SJCRH30 (cell line): ENCODE measurements around the gene KLK7. TPM values are rescaled to one million over a fixed set of nuclear protein-coding genes. Genes with fewer than 3 reads are reported as not detected.
"Not testable (repeated sequence)": the region's sequence is repeated elsewhere in the genome, so short reads cannot be mapped to it uniquely, and the experiment has no call there.

ENCODE experiments used
- DNase-seq, 2 experiments: peaks; one replicate each; pipeline ENCODE4 v3.0.0-alpha.2; 2015 to 2020
- H3K27ac ChIP-seq: fragments of 250-450 bp; sonication (Bioruptor Pico); 2 replicates; pipeline ENCODE4 v1.5.1; 2020; ENCODE audit warnings: mild to moderate bottlenecking, moderate library complexity
- H3K27me3 ChIP-seq: fragments of 250-450 bp; sonication (Bioruptor Pico); 2 replicates; pipeline ENCODE4 v1.5.1; 2020; ENCODE audit warnings: mild to moderate bottlenecking, moderate library complexity
- H3K36me3 ChIP-seq: fragments of 250-450 bp; sonication (Bioruptor Pico); 2 replicates; pipeline ENCODE4 v1.5.1; 2020; ENCODE audit warnings: mild to moderate bottlenecking, moderate library complexity
- H3K4me1 ChIP-seq: fragments of 250-450 bp; sonication (Bioruptor Pico); 2 replicates; pipeline ENCODE4 v1.5.1; 2020; ENCODE audit warnings: mild to moderate bottlenecking, moderate library complexity
- H3K4me3 ChIP-seq: fragments of 250-450 bp; sonication (Bioruptor Pico); 2 replicates; pipeline ENCODE4 v1.5.1; 2020; ENCODE audit warnings: mild to moderate bottlenecking, moderate library complexity
- H3K9me3 ChIP-seq: fragments of 250-450 bp; sonication (Bioruptor Pico); replicated peaks from 2 replicates; pipeline ENCODE4 v1.5.1; 2020; ENCODE audit warnings: mild to moderate bottlenecking, moderate library complexity
- total RNA-seq: library from RNA; depleted of rRNA; stranded (reverse); fragments of >200 nt; shearing (Covaris generic); gene quantifications from 2 replicates; pipeline ENCODE4 v1.2.3, GENCODE V29; 2014

KLK7 gene
- total RNA-seq, 1 experiment from 2014 or later: not detected

DNA sequence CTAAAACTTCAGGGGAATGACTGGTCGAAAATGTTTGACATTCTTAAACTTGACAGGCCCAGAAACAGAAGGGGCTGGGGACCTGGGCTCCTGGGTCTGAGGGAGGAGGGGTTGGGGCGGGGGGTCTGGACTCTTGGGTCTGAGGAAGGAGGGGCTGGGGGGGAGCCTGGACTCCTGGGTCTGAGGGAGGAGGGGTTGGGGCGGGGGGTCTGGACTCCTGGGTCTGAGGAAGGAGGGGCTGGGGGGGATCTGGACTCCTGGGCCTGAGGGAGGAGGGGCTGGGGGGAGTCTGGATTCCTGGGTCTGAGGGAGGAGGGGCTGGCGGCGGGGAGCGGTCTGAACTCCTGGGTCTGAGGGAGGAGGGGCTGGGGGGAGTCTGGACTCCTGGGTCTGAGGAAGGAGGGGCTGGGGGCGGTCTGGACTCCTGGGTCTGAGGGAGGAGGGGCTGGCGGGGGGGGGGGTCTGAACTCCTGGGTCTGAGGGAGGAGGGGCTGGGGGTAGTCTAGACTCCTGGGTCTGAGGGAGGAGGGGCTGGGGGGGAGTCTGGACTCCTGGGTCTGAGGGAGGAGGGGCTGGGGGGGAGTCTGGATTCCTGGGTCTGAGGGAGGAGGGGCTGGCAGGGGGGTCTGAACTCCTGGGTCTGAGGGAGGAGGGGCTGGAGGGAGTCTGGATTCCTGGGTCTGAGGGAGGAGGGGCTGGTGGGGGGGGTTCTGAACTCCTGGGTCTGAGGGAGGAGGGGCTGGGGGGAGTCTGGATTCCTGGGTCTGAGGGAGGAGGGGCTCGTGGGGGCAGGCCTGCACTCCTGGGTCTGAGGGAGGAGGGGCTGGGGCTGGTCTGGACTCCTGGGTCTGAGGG, 8.8 kb downstream of the KLK7 start:
- Histone ChIP-seq H3K9me3 (no peaks in the 10 kb centered on the region), H3K27ac (no peak overlapping the region), H3K4me1 (no peaks in the 10 kb centered on the region), H3K4me3 (no peak overlapping the region), H3K27me3 (no peaks in the 10 kb centered on the region; the same call in 1 of the 2 replicates), H3K36me3 (no peaks in the 10 kb centered on the region)
- no peak for DNase-seq

DNA sequence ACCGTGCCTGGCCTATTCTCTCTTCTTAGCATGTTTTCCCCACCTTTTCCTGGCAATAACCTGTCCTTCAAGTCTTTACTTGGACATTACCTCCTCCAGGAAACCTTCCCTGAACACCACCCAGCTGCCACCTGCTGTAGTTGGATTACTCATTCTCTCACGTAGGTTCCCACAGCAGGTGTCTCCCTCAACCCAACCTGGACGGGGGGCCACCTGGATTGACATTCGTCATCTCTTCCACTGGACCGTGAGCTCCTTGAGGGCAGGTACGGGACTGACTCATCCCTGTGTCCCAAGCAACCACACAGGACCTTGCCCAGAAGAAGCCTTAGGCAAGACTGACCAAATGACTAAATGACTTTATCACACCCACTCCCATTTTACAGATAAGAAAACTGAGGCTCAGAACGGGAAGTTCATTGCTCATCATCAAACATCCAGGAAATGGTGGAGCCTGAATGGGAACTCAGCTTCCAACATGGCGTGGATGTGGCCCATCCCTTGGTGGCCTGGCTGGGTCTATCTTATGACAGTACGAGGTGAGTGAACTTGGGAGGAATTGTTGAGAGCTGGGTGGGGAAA, 10.8 kb downstream of the KLK7 start:
- H3K9me3 ChIP-seq: no peaks in the 10 kb centered on the region

DNA sequence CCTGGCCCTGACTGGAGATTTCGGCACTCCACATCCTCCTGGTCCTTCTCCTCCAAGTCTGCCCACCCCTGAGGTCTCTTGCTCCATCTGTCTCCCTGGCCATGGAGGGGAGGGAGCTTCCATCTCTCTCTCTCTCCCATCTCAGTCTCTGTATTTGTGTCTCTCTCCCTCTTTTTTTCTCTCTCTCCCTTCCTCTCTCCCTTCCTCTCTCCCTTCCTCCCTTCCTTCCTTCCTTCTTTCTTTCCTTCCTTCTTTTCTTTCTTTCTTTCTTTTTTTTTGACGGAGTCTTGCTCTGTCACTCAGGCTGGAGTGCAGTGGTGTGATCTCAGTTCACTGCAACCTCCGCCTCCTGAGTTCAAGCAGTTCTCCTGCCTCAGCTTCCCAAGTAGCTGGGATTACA, 13.9 kb downstream of the KLK7 start:
- DNase-seq, H3K27ac ChIP-seq, H3K9me3 ChIP-seq, H3K27me3 ChIP-seq, H3K4me3 ChIP-seq, H3K4me1 ChIP-seq, H3K36me3 ChIP-seq: not testable (repeated sequence)

More for the DNA sequence above, 10.8 kb downstream of the KLK7 start:
- no peak overlapping the region for H3K27ac ChIP-seq
- H3K27me3 ChIP-seq: peaks cover 7% of the 10 kb centered on the region
- no peaks in the 10 kb centered on the region for H3K4me1 ChIP-seq
- no peaks in the 10 kb centered on the region for H3K36me3 ChIP-seq
- no peak for DNase-seq
- no peak overlapping the region for H3K4me3 ChIP-seq

DNA sequence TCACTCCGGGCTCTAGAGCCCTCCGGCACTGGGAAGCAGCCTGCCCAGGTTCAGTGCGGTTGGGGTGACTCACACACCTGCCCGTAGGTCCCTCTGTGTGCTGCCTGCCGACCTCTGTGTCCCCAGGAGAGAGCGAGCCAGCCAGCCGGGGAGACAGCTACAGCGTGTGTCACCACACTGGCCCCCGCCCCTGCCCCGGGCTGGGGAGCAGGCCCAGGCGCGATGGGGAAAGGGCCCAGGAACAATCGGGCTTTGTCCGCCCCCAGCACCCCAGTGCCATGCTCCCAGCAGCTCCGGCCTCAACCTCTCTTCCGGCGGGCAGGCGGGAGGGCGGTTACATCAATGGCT, 14.3 kb downstream of the KLK7 start, which contains the start of gene KLK6:
TSS of gene KLK6 (minus strand) at position 179 of the 348 bp plus-strand sequence. CDS start 1,487 bp downstream, outside the sequence.
- peaks cover 7% of the 10 kb centered on the region for H3K27me3 ChIP-seq
- no peak within 1 kb of the TSS for H3K27ac ChIP-seq
- no peaks in the 10 kb centered on the region for H3K36me3 ChIP-seq
- no peak within 1 kb of the TSS for H3K4me3 ChIP-seq
- no peaks in the 10 kb centered on the region for H3K9me3 ChIP-seq
- DNase-seq: no peak
- no peaks in the 10 kb centered on the region for H3K4me1 ChIP-seq

DNA sequence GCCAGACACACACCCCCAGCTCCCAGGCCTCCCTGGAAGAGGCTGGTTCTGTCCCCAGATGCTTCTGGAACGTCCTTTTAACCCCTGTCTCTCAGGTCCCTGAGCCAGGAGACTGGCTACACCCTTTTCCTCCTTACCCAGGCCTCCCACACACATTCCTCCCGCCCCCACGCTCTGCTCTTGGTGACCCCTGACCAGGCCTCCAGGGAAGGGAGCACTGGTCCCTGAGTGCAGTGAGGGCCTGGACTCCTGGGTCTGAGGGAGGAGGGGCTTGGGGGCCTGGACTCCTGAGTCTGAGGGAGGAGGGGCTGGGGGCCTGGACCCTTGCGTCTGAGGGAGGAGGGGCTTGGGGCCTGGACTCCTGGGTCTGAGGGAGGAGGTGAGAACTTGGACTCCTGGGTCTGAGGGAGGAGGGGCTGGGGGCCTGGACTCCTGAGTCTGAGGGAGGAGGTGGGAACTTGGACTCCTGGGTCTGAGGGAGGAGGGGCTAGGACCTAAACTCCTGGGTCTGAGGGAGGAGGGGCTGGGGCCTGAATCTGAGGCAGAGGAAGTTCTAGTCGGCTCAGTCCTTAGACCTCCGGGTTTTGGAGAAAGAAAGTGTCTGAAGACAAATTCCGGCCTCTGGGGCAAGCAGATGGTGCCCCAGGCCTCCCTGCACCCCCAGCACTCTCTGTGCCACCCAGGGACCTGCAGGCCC, 14.9 kb downstream of the KLK7 start:
- no peaks in the 10 kb centered on the region for H3K36me3 ChIP-seq

DNA sequence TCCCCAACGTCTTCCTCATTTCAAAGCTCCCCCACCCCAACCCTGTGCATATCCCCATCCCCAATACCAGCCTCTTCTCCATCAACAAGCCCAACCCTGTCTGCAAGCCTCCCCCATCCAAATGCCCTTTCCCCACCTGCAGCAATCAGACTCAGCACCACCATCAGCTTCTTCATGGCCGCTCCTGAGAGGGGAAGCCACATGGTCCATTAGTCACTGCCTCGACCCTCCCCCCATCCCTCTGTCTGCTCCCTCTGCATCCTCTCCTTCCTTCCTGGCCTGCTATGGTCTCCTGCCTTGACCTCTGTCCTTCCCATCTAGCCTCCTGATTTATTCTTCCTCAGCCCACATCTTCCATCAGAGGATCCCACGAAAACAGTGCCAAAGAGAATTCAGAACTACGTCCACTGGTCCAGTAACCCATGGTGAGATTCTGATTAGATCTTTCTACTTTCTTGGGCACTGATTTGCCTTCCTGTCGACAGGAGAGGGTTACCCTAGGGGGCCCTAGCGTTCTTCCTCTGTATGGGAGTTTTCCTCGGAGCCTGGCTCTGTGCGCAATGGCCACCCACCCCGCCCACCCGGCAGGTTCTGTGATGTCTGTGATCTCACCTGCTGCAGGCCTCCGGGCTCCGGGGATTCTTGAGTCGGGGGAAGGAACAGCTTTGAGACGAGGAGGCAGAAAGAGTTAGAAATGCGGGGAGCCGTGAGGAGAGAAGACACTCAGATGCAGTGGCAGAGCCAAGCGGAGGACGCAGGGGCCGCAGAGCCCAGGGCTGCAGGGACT, 15.6 kb downstream of the KLK7 start:
- no peak overlapping the region for H3K27ac ChIP-seq
- H3K4me1 ChIP-seq: no peaks in the 10 kb centered on the region
- no peaks in the 10 kb centered on the region for H3K9me3 ChIP-seq
- H3K36me3 ChIP-seq: no peaks in the 10 kb centered on the region
- H3K4me3 ChIP-seq: no peak overlapping the region
- H3K27me3 ChIP-seq: peaks cover 7% of the 10 kb centered on the region
- no peak for DNase-seq

More for the DNA sequence above, 14.9 kb downstream of the KLK7 start:
- no peak for DNase-seq
- Histone ChIP-seq H3K4me3 (no peak overlapping the region), H3K9me3 (no peaks in the 10 kb centered on the region), H3K4me1 (no peaks in the 10 kb centered on the region), H3K27me3 (peaks cover 7% of the 10 kb centered on the region), H3K27ac (no peak overlapping the region)

DNA sequence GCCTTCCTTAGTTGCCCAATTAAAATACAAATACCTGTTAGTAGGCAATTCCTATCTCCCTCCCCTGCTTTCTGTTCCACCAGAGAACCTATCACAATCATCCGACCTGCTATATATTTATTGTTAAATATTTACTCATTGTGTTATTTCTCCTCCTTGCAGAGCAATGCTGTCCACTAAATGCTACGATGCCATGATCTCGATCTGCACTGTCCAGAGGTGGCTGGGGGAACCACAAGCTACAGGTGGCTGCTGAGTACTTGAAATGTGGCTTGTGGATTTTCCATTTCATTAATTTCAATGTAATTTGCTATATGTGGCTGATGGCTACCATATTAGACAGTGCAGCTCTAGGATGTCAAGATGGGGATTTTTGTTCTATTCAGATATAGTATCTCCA, 19.5 kb downstream of the KLK7 start:
- H3K27ac ChIP-seq: no peak overlapping the region
- H3K9me3 ChIP-seq: no peaks in the 10 kb centered on the region
- H3K4me3 ChIP-seq: no peak overlapping the region
- H3K27me3 ChIP-seq: peaks cover 2% of the 10 kb centered on the region
- DNase-seq: no peak
- H3K4me1 ChIP-seq: no peaks in the 10 kb centered on the region
- H3K36me3 ChIP-seq: no peaks in the 10 kb centered on the region

DNA sequence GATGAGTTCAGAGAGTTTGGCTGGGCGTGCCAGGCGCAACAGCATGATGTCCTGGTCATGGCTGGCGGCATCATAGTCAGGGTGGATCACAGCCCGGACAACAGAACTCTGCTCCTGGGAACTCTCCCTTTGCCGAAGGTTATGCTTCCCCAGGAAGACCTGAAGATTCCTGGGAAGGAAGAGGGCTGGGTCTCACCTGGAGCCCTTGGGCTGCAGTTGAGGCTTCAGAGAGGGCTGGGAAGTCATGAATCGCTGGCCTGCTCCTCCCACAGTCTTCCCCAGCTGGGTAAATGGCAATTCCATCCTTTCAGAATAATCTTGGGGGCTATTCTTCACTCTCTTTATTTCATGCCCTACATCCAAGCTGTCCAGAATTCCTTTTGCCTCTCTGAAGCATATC, 20.3 kb downstream of the KLK7 start:
- no peaks in the 10 kb centered on the region for H3K9me3 ChIP-seq

DNA sequence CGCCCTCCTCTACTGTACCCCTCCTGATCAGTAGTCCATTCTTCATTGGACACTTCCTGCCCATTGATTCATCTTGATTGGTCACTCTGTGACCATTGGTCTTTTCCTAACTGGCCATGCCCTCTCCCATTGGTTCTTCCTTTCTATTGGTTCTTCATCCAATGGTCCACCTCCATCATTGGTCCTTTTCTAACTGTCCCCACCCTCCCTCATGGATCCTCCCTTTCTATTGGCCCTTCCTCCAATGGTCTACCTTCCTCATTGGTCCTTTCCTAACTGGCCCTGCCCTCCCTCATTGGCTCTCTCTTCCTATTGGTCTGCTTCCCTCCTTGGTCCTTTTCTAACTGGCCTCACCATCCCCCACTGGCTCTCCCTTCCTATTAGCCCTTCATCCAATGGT, 21.5 kb downstream of the KLK7 start:
- Histone ChIP-seq H3K4me3 (no peak overlapping the region), H3K27me3 (no peaks in the 10 kb centered on the region), H3K9me3 (no peaks in the 10 kb centered on the region), H3K27ac (no peak overlapping the region), H3K4me1 (no peaks in the 10 kb centered on the region), H3K36me3 (no peaks in the 10 kb centered on the region)
- DNase-seq: no peak

More for the DNA sequence above, 20.3 kb downstream of the KLK7 start:
- Histone ChIP-seq H3K27me3 (no peaks in the 10 kb centered on the region), H3K36me3 (no peaks in the 10 kb centered on the region), H3K4me1 (no peaks in the 10 kb centered on the region), H3K4me3 (no peak overlapping the region), H3K27ac (no peak overlapping the region)
- DNase-seq: no peak

DNA sequence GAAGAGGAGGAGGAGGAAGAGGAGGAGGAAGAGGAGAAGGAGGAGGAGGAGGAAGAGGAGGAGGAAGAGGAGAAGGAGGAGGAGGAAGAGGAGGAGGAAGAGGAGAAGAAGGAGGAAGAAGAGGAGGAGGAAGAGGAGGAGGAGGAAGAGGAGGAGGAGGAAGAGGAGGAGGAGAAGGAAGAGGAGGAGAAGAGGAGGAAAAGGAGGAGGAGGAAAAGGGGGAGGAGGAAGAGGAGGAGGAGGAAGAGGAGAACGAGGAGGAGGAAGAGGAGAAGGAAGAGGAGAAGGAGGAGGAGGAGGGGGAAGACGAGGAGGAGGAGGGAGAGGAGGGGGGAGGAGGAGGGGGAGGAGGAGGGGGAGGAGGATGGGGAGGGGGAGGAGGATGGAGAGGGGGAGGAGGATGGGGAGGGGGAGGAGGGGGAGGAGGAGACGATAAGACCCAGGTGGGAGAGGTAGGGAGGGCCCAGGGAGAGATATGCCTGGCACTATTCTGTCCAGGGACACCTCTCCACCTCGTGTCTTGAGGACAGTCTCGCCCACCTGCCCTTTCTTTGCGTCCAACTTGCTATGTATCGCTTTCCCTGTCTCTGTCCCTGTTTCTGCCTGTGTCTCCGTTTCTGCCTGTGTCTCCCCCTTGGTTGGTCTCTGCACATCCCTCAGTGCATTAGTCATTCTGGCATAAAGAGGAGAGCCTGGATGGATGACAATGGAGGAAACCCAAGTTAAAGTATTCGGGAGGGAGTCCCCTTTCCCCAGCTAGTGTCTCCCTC, 23.8 kb downstream of the KLK7 start:
- Histone ChIP-seq H3K27me3 (no peaks in the 10 kb centered on the region), H3K4me1 (no peaks in the 10 kb centered on the region), H3K27ac (no peak overlapping the region), H3K4me3 (no peak overlapping the region), H3K36me3 (no peaks in the 10 kb centered on the region), H3K9me3 (no peaks in the 10 kb centered on the region)
- peak in 1 of 2 experiments; percentile 18 for DNase-seq

DNA sequence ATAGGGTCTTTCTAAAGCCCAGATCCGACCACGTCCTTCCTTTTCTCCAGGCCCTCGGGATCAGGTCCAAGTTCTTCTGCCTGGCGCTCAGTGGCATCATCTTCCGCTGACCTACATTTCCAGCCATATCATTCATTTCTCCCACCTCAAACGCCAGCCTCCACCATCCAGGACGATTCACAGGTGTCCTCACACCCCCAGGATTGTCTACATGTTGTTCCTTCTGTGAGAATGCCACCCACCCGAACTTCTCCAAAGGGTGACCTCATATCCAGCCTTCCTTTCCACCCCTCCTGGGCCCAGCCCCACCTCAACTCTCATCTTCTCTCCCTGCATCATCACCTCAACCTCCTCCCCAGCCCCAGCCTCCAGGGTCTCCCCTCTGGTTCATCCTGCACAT, 26.1 kb downstream of the KLK7 start:
- no peak for DNase-seq
- Histone ChIP-seq H3K36me3 (no peaks in the 10 kb centered on the region), H3K27me3 (no peaks in the 10 kb centered on the region), H3K9me3 (no peaks in the 10 kb centered on the region), H3K4me1 (no peaks in the 10 kb centered on the region), H3K27ac (no peak overlapping the region), H3K4me3 (no peak overlapping the region)

DNA sequence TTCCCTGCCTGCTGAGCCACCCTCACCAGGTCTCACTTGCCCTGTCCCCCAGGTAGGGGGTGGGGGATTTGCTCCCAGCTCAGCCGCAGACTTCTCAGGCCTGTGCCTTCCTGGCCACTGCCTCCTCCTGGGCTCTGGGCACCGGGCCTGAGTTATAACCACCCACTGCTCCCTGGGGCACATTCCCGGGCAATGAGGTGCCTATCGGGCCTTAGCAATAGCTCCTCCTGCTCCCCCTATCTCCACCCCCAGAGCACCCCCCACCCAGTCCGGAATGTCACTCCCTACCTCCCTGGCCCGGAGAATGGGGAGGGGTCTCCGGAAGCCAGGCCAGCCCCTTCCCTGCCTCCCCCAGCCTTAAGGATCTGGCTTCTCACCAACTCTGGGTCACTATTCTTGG, 30.8 kb downstream of the KLK7 start, which contains the start of gene KLK5:
TSS of gene KLK5 (minus strand) at position 129 of the 400 bp plus-strand sequence. CDS start 381 bp downstream, outside the sequence.
- no peaks in the 10 kb centered on the region for H3K9me3 ChIP-seq
- H3K27ac ChIP-seq: no peak within 1 kb of the TSS
- no peak for DNase-seq
- H3K27me3 ChIP-seq: no peaks in the 10 kb centered on the region
- no peaks in the 10 kb centered on the region for H3K4me1 ChIP-seq
- H3K4me3 ChIP-seq: no peak within 1 kb of the TSS
- H3K36me3 ChIP-seq: no peaks in the 10 kb centered on the region

DNA sequence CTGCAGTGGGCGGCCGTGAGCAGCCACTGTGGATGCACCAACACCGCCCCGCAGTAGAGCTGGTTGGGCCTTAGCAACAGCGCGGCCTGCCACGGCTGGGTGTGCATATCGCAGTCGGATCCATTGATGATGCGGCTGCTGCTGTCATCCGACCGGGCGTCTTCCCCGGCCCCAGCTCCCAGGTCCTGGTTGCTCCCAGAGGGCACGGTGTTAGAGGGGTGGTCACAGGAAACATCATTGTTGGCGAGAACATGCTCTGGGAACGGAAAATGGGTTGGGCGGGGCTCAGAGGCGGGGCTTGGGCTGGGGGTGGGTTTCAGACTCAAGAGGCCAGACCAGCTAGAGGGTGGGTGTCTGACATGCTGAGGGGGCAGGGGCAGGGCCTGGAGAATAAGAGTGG, 33.9 kb downstream of the KLK7 start:
- Histone ChIP-seq H3K36me3 (no peaks in the 10 kb centered on the region), H3K27ac (no peak overlapping the region), H3K9me3 (no peaks in the 10 kb centered on the region), H3K4me1 (no peaks in the 10 kb centered on the region), H3K27me3 (no peaks in the 10 kb centered on the region), H3K4me3 (no peak overlapping the region)
- DNase-seq: no peak

DNA sequence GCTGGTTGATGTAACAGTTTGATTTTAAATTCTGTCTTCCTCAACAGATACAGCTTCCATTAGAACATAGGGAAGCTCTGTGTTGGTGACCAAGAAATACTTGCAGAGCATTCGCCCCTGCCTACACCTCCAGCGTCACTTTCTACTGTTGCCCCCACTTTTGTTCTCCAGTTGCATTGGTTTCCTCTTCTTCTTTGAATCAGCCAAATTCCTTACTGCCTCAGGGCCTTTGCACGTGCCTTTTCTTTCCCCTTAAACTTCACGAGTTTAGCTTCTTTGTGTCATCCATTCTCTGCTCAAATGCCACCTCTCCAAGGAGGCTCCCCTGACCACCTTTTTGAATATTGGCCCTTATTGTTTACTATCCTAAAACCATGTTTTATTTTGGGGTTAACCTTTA, 36.6 kb downstream of the KLK7 start:
- Histone ChIP-seq H3K4me3 (no peak overlapping the region), H3K27ac (no peak overlapping the region), H3K27me3 (no peaks in the 10 kb centered on the region), H3K36me3 (no peaks in the 10 kb centered on the region), H3K4me1 (no peaks in the 10 kb centered on the region), H3K9me3 (no peaks in the 10 kb centered on the region)
- no peak for DNase-seq
